HG03442 (cell line): Measurements from ENCODE around the gene CYBC1.
"Not testable (repeated sequence)": the region's sequence is repeated elsewhere in the genome, so short reads cannot be mapped to it uniquely, and the experiment has no call there.

ENCODE experiments used
- ATAC-seq: cut with Tn5 transposase; IDR thresholded peaks from one replicate; pipeline ENCODE4 v1.9.1; 2021; ENCODE audit warnings: mild to moderate bottlenecking, moderate library complexity; ENCODE audit not compliant: unreplicated experiment

CYBC1 gene

DNA sequence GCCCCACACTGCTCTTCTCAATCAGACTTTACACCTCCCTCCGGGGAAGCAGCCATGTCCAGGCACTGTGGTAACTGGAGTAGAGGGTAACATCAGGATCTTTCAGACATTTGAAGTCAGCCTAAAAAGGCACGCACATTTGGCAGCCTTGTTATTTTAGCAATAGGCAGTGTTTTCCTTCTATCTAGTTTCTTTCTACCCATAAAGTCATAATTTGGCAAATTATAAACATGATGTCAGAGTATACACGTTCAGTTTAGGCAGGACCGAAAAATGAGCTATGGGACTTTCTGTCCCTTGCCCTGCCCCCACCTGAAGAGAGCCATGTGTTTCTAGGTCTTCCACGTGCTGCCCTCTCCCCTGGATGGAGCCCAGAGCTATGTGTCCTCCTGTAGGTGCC lies 29.1 kb upstream of the CYBC1 start:
- ATAC-seq = no peak

DNA sequence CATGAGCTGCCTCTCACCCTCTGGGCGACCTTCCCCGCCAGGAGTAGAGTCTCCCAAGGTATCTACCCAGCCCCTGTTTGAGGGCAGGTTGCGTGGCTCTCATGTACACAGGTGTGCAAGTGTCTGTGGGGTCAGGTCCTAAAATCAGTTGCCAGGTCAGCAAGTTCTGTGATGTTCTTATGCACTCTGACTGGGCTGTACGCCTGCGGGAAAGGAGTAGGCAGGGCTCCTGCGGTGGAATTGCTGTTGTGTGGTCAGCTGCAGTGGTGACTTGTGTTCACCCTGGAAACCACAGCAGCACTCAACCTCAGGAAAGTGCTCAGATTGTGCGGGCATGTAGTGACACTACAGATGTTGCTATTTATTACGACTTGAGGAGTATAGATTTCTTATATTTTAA lies 27.4 kb upstream of the CYBC1 start:
- no peak for ATAC-seq

GRCh38 chr17:82475458-82475857 lies 24.9 kb upstream of the CYBC1 start:
- no peak for ATAC-seq

DNA sequence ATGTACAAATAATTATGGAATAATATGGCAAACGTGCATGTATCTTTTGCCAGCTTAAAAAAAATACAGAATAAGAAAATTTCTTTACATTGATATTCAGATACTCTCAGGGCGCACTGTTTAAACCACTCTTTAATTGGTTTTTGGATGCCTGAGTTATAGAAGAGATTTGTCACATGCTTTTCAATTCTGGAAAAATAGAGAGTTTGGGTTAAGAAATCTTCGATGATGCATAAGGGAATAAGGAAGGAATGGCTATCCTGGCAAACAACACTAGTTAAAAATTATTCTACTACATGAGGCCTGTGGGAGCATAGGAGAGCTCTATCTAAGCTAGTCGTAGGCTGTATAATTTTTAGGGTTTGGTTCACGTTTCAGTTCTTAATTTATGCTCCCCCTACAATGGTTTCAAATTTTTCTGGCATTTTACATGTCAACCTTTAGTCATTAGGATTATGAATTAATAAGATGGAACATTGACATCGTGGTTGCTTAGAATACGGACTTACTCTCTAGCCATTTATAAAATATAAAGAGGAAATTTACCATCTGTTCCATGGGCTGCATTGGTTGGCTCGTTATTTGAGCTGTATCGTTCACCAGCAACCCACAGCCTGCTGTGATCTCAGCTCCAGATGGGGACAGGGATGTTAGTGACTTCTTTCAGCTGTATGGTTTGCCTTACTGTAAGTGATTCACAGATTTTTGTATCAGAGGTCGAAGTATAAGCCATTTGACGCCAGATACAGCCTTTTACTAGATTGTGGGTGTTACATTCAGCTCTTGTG lies 23.9 kb upstream of the CYBC1 start:
- ATAC-seq = no peak

DNA sequence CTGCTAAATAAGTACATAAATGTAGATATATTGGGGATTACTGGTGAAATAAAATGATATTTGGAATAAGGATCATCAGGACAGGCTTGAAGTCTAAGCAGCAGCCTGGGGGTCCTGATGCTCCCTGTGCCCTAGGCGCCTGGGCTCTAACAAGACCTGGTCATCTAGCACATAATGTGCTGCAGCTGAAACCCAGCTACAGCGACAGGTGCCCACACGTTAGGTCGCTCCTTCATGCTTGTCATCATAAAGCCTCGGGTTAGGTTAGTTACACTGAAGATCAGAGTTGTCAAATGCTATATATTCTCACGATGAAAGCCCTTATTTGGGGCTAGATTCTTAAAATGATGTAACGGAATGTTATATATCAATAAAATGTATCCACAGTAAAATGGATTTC lies 19.5 kb upstream of the CYBC1 start:
- no peak for ATAC-seq

DNA sequence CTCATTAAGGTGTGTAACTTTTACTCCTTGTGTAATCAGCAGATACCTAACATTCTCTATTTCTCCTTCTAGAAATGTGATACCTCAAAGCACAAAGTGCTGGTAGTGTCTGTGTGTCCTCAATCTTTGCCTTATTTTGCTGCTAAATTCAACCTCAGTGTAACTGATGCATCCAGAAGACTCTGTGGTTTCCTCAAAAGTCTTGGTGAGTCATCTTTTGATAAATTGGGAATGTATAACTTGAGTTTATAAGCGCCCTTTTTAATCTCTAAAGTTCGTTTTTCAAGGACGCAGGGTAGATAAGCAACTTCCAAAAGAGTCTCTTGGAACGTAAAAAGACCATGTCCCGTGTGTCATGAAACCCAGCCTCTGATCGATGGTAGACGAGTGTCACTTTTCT lies 18.1 kb upstream of the CYBC1 start:
- ATAC-seq = no peak

DNA sequence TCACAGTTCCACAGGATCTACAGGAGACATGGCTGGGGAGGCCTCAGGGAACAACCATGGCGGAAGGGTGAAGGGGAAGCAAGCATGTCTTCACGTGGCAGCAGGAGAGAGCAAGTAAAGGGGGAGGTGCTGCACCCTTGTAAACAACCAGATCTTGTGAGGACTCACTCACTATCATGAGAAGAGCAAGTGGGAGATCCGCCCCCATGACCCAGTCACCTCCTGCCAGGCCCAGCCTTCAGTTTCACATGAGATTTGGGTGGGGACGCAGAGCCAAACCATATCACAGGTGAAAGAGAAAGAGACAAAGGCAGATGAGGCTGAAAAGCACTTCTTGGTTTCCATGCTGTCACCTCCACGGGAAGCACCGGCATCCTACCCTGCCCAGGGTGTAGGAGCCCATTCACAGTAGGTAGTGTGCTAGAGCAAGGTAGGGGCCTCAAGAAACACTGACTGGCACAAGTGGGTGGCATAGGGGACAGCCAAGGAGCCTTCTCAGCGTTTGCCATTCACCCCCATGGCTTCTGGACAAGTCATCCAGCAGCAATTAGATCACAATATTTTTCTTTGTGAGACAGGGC lies 14.6 kb upstream of the CYBC1 start:
- no peak for ATAC-seq

- no peak for ATAC-seq
Measured at GRCh38 chr17:82464567-82464929, 14.0 kb upstream of the CYBC1 start.

DNA sequence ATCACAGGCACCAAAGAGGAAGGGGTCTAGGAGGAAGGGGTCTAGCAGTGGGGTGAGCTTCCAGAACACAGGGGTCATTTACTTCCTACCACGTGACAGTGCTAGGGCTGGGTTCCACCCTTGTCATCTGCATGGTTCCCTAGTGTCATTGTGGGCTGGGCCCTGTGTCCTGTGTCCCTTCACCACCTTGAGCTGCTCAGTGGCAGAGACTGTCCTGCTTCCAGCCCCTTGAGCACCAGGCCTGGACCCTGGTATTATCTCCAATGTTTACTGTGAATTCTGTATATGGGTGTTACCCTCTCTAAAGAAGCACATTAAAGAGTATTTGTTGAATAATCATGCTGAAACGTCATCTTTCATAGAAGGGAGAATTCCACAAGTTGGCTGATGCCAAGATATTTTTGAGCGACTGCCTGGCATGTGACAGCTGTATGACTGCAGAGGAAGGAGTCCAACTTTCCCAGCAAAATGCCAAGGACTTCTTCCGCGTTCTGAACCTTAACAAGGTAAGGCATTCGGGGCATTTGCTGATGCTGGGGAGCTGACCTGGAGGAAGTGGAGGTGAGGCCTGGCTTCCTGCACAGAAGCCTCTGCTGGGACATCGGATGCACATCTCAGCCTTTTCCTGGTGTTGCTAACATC lies 13.5 kb upstream of the CYBC1 start:
- ATAC-seq = no peak

GRCh38 chr17:82463391-82463790 lies 12.8 kb upstream of the CYBC1 start:
- ATAC-seq = no peak

DNA sequence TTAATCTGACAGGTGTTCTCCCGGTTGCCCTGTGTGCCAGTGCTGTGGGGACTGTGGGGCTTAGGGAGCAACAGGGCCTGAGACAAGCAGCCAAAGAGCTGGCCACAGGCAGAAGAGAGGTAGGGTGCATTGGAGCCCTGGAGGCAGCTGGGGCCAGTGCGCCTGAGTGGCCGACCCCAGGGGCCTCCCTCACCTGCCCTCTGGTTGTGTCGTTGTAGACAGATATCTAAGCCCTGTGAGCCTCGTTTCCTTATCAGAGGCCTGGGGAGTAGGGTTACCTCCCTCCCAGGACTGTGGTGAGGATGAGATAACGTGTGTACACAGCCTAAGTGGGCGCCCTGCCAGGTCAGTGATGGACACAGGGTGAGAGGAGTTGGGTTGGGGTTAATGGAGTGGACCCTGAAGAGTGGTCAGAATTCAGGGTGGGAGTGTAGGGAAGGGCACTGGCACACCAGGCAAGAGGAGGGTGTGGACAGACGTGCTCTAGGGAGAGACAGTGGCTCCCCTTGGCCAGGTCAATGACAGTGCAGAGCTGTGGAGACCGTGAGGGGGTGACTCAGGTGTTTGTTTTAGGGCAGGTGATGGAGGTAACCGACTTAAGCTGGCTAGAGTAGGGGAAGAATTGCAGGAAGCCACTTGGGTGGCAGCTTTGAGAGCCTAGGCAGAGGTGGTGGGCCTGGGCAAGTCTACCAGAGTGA lies 11.4 kb upstream of the CYBC1 start:
- no peak for ATAC-seq

DNA sequence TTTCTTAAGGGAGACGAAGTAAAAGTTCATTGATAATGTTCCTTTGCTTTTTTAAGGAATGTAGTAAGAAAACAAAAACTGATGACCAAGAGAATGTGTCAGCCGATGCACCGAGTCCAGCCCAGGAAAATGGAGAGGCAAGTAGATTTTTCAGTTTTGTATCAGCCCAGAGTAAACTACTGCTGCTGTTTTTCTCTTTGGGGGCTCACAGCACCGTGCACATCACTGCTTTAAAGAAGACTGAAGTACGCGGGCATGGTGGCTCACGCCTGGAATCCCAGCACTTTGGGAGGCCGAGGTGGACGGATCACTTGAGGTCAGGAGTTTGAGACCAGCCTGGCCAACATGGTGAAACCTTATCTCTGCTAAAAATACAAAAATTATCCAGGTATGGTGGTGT lies 9.4 kb upstream of the CYBC1 start:
- ATAC-seq = not testable (repeated sequence)

- no peak for ATAC-seq
Measured at GRCh38 chr17:82458885-82459424, 8.4 kb upstream of the CYBC1 start.

GRCh38 chr17:82458179-82458884 lies 7.8 kb upstream of the CYBC1 start, which contains the start of gene NARF:
Gene NARF (plus strand): TSS chr17:82458741. CDS start chr17:82458804, 63 bp downstream.
- peak; percentile 91 for ATAC-seq

GRCh38 chr17:82457929-82458178 lies 7.3 kb upstream of the CYBC1 start:
- no peak for ATAC-seq

- ATAC-seq = no peak
Measured at GRCh38 chr17:82457073-82457928, 6.7 kb upstream of the CYBC1 start.

GRCh38 chr17:82453706-82454105 lies 3.2 kb upstream of the CYBC1 start:
- ATAC-seq = not testable (repeated sequence)

GRCh38 chr17:82453151-82453550 lies 2.6 kb upstream of the CYBC1 start:
- ATAC-seq = not testable (repeated sequence)

DNA sequence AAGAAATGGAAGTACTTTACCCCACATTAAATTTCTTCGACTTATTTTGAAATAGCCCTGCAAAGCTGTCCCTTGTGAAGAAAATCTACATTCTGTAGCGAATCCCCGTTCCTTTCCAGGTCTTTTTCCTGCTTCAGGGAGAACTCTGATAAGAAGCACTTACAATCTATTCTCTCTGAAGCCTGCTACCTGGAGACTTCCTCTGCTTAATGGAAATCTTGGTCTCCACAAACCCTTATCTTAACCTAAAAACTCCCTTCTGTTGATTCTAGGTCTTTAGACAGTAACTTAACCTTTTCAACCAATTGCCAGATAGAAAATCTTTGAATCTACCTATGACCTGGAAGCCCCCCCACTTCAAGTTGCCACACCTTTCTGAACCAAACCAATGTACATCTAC lies 1.6 kb upstream of the CYBC1 start:
- no peak for ATAC-seq

GRCh38 chr17:82449883-82450356 lies 632 bp downstream of the CYBC1 start:
- peak; percentile 0 for ATAC-seq
